ENCODE results near the gene HS3ST4. TPM values are rescaled to one million over a fixed set of nuclear protein-coding genes. Genes with fewer than 3 reads are reported as not detected.

HS3ST4 gene
- not detected in 2 replicates for total RNA-seq

- peaks cover 10% of the 10 kb centered on the region for H3K4me1 Mint-ChIP-seq
- ChIA-PET CTCF (no interaction called here), POLR2A (no interaction called here)
- H3K27ac Mint-ChIP-seq, result no peak within 1 kb of the TSS
- intact Hi-C loops (cut with micrococcal nuclease), result no loop called here
- H3K36me3 Mint-ChIP-seq (ENCODE audit: low read depth), result no peaks in the 10 kb centered on the region
- ATAC-seq (ENCODE audit: low read depth) (no peak), DNase-seq (no peak)
- peak within 1 kb of the TSS; percentile 26 for H3K4me3 Mint-ChIP-seq
- TF ChIP-seq, protein P1, sequence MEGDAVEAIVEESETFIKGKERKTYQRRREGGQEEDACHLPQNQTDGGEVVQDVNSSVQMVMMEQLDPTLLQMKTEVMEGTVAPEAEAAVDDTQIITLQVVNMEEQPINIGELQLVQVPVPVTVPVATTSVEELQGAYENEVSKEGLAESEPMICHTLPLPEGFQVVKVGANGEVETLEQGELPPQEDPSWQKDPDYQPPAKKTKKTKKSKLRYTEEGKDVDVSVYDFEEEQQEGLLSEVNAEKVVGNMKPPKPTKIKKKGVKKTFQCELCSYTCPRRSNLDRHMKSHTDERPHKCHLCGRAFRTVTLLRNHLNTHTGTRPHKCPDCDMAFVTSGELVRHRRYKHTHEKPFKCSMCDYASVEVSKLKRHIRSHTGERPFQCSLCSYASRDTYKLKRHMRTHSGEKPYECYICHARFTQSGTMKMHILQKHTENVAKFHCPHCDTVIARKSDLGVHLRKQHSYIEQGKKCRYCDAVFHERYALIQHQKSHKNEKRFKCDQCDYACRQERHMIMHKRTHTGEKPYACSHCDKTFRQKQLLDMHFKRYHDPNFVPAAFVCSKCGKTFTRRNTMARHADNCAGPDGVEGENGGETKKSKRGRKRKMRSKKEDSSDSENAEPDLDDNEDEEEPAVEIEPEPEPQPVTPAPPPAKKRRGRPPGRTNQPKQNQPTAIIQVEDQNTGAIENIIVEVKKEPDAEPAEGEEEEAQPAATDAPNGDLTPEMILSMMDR (IDR thresholded peaks at IDR 0.05), result no peak
- H3K27me3 Mint-ChIP-seq, result peaks cover 39% of the 10 kb centered on the region
- H3K9me3 Mint-ChIP-seq, result no peaks in the 10 kb centered on the region
Observed at GRCh38 chr16:25691519-25692091, at the start of gene HS3ST4. HS3ST4 (plus strand) TSS chr16:25691959.

DNA sequence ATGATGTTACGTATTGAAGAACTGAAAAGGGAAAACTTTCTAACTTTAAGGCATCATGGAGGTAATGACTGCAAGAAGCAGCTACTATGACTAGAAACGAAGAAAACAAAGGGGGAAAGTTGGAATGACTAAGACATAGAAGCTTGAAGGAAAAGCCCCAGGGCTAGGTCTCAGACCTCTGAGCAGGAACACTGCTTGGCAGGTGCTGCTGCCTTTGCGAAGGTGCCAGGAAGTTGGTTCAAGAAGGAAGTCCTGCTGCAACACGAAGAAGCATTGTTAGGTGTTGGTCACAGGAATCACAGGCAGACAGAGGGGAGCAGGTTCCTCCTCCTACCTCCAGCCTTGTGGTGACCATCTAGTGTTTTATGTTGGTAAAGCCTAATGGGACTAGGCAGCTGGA is 48.1 kb upstream of the HS3ST4 start:
- POLR2A ChIA-PET, result no interaction called here
- CTCF ChIA-PET, result no interaction called here
- H3K27me3 Mint-ChIP-seq, result peaks cover 5% of the 10 kb centered on the region
- peaks cover 4% of the 10 kb centered on the region for H3K9me3 Mint-ChIP-seq
- no peak for DNase-seq
- no peak overlapping the region for H3K4me3 Mint-ChIP-seq
- no peaks in the 10 kb centered on the region for H3K36me3 Mint-ChIP-seq (ENCODE audit: low read depth)
- H3K4me1 Mint-ChIP-seq, result no peaks in the 10 kb centered on the region
- no peak overlapping the region for H3K27ac Mint-ChIP-seq
- TF ChIP-seq, protein P1 (IDR thresholded peaks at IDR 0.05), result no peak
- intact Hi-C loops (cut with micrococcal nuclease), result no loop called here
- no peak for ATAC-seq (ENCODE audit: low read depth)

- DNase-seq (no peak), ATAC-seq (ENCODE audit: low read depth) (no peak)
- intact Hi-C loops (cut with micrococcal nuclease), result no loop called here
- H3K36me3 Mint-ChIP-seq (ENCODE audit: low read depth), result no peaks in the 10 kb centered on the region
- peaks cover 6% of the 10 kb centered on the region for H3K27me3 Mint-ChIP-seq
- ChIA-PET CTCF (no interaction called here), POLR2A (no interaction called here)
- no peaks in the 10 kb centered on the region for H3K9me3 Mint-ChIP-seq
- no peaks in the 10 kb centered on the region for H3K4me1 Mint-ChIP-seq
- H3K4me3 Mint-ChIP-seq, result no peak overlapping the region
- TF ChIP-seq, protein P1 (IDR thresholded peaks at IDR 0.05), result no peak
- no peak overlapping the region for H3K27ac Mint-ChIP-seq
Observed at GRCh38 chr16:25656639-25657038, 35.1 kb upstream of the HS3ST4 start.

DNA sequence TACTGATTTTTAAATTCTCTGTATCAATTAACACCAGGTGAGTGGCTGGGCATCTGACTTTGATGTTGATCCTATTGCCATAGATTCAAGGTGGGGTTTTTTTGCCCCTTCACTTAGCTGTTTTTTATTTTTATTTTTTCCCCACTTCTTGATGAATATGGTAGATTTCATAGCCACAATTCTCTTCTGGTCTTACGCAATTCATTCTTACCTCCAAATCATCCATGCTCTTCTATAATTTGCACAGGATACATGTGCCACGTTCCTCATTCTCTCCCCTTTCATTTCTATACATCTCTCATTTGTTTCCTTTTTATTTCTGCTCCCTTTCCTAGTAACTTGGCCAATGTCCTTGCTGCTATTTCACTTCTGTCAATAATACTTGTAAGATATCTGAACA is 14.9 kb upstream of the HS3ST4 start:
- H3K9me3 Mint-ChIP-seq, result no peaks in the 10 kb centered on the region
- POLR2A ChIA-PET, result no interaction called here
- H3K27ac Mint-ChIP-seq, result no peak overlapping the region
- no peaks in the 10 kb centered on the region for H3K27me3 Mint-ChIP-seq
- intact Hi-C loops (cut with micrococcal nuclease), result no loop called here
- no peaks in the 10 kb centered on the region for H3K4me1 Mint-ChIP-seq
- no peak for DNase-seq
- no peak for ATAC-seq (ENCODE audit: low read depth)
- no peaks in the 10 kb centered on the region for H3K36me3 Mint-ChIP-seq (ENCODE audit: low read depth)
- CTCF ChIA-PET, result no interaction called here
- TF ChIP-seq, protein P1 (IDR thresholded peaks at IDR 0.05), result no peak
- H3K4me3 Mint-ChIP-seq, result no peak overlapping the region

DNA sequence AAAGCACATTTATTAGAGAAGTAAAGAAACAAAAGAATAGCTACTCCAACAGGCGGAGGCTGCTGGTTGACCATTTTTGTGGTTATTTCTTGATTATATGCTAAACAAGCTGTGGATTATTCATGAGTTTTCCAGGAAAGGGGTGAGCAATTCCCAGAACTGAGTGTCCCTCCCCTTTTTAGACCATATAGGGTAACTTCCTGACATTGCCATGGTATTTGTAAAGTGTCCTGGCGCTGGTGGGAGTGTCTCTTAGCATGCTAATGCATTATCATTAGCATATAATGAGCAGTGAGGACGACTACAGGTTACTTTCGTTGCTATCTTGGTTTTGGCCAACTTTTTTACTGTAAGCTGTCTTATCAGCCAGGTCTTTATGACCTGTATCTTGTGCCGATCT is 12.2 kb upstream of the HS3ST4 start:
- Mint-ChIP-seq H3K27me3 (no peaks in the 10 kb centered on the region), H3K27ac (no peak overlapping the region), H3K4me1 (no peaks in the 10 kb centered on the region), H3K36me3 (ENCODE audit: low read depth) (no peaks in the 10 kb centered on the region), H3K9me3 (no peaks in the 10 kb centered on the region), H3K4me3 (no peak overlapping the region)
- ChIA-PET POLR2A (no interaction called here), CTCF (no interaction called here)
- intact Hi-C loops (cut with micrococcal nuclease), result no loop called here
- TF ChIP-seq, protein P1 (IDR thresholded peaks at IDR 0.05), result no peak
- ATAC-seq (ENCODE audit: low read depth), result no peak
- no peak for DNase-seq
